Parathyroid adenoma (tissue), 2 donors: ENCODE measurements around the gene PRLR.
A peak's percentile ranks its signal among the peaks of the same experiment; 100 is the strongest.

Source experiments
- H2AFZ ChIP-seq: fragments of 300-600 bp; sonication (generic); one replicate; pipeline ENCODE4 v1.7.0; 2017; ENCODE audit warnings: antibody characterized with exemption, mild to moderate bottlenecking
- H3K27ac ChIP-seq: fragments of 300-600 bp; sonication (generic); one replicate; pipeline ENCODE4 v1.7.0; 2017
- H3K27me3 ChIP-seq: fragments of 300-600 bp; sonication (generic); one replicate; pipeline ENCODE4 v1.7.0; 2017; ENCODE audit warnings: low read length; ENCODE audit not compliant: control insufficient read depth, insufficient read depth
- H3K36me3 ChIP-seq: fragments of 300-600 bp; sonication (generic); one replicate; pipeline ENCODE4 v1.7.0; 2017; ENCODE audit warnings: low read length; ENCODE audit not compliant: control insufficient read depth, insufficient read depth
- H3K4me1 ChIP-seq: fragments of 300-600 bp; sonication (generic); one replicate; pipeline ENCODE4 v1.7.0; 2017; ENCODE audit warnings: control low read depth
- H3K4me2 ChIP-seq: fragments of 300-600 bp; sonication (generic); one replicate; pipeline ENCODE4 v1.7.0; 2017; ENCODE audit warnings: low read length
- H3K4me3 ChIP-seq: fragments of 300-600 bp; sonication (generic); one replicate; pipeline ENCODE4 v1.7.0; 2017; ENCODE audit warnings: low read depth, low read length
- H3K79me2 ChIP-seq: fragments of 300-600 bp; sonication (generic); one replicate; pipeline ENCODE4 v1.7.0; 2017; ENCODE audit warnings: control low read depth
- H3K9ac ChIP-seq: fragments of 300-600 bp; sonication (generic); one replicate; pipeline ENCODE4 v1.7.0; 2017; ENCODE audit warnings: mild to moderate bottlenecking
- H3K9me3 ChIP-seq: fragments of 300-600 bp; sonication (generic); one replicate; pipeline ENCODE4 v1.7.0; 2017; ENCODE audit warnings: low read length; ENCODE audit not compliant: control insufficient read depth
- CTCF ChIP-seq: fragments of 300-600 bp; sonication (generic); IDR thresholded peaks from one replicate; pipeline ENCODE4 v1.7.0; 2017; ENCODE audit warnings: antibody characterized with exemption, mild to moderate bottlenecking
- donor health status: primary hyperparathyroidism.

Gene PRLR

GRCh38 chr5:35202319-35203111 is 27.8 kb downstream of the PRLR start:
- Histone ChIP-seq H3K9me3 (no peaks in the 10 kb centered on the region), H3K9ac (no peak overlapping the region), H2AFZ (no peak overlapping the region), H3K36me3 (no peaks in the 10 kb centered on the region), H3K4me2 (peak overlapping the region; percentile 4), H3K4me1 (peaks cover 57% of the 10 kb centered on the region), H3K79me2 (peaks cover 43% of the 10 kb centered on the region), H3K4me3 (no peak overlapping the region), H3K27me3 (no peaks in the 10 kb centered on the region), H3K27ac (peak overlapping the region; percentile 37)
- peak; percentile 55 for TF ChIP-seq CTCF

- Histone ChIP-seq H3K27ac (peak overlapping the region; percentile 37), H3K9ac (no peak overlapping the region), H3K79me2 (peaks cover 48% of the 10 kb centered on the region), H3K4me2 (peak overlapping the region; percentile 9), H2AFZ (no peak overlapping the region), H3K27me3 (no peaks in the 10 kb centered on the region), H3K36me3 (no peaks in the 10 kb centered on the region), H3K4me3 (no peak overlapping the region), H3K4me1 (peaks cover 66% of the 10 kb centered on the region), H3K9me3 (no peaks in the 10 kb centered on the region)
- TF ChIP-seq CTCF: no peak
Measured at GRCh38 chr5:35201291-35201690, 29.0 kb downstream of the PRLR start.

GRCh38 chr5:35199886-35200285 is 30.4 kb downstream of the PRLR start:
- Histone ChIP-seq H3K36me3 (no peaks in the 10 kb centered on the region), H3K4me2 (peak overlapping the region; percentile 25), H3K27me3 (no peaks in the 10 kb centered on the region), H3K9ac (no peak overlapping the region), H3K79me2 (peaks cover 45% of the 10 kb centered on the region), H3K27ac (peak overlapping the region; percentile 88), H3K4me3 (no peak overlapping the region), H3K4me1 (peaks cover 67% of the 10 kb centered on the region), H3K9me3 (no peaks in the 10 kb centered on the region), H2AFZ (no peak overlapping the region)
- TF ChIP-seq CTCF: no peak

- Histone ChIP-seq H3K27me3 (no peaks in the 10 kb centered on the region), H3K27ac (peak overlapping the region; percentile 88)
- TF ChIP-seq CTCF: no peak
Measured at GRCh38 chr5:35198686-35199085, 31.6 kb downstream of the PRLR start.

GRCh38 chr5:35198075-35198474 is 32.2 kb downstream of the PRLR start:
- H3K4me1 ChIP-seq: peaks cover 83% of the 10 kb centered on the region
- no peak for TF ChIP-seq CTCF

More at GRCh38 chr5:35198686-35199085, 31.6 kb downstream of the PRLR start:
- Histone ChIP-seq H3K36me3 (no peaks in the 10 kb centered on the region), H3K9me3 (no peaks in the 10 kb centered on the region), H3K9ac (no peak overlapping the region), H2AFZ (no peak overlapping the region), H3K4me3 (peak overlapping the region; percentile 43), H3K4me1 (peaks cover 79% of the 10 kb centered on the region), H3K4me2 (peak overlapping the region; percentile 57), H3K79me2 (peaks cover 54% of the 10 kb centered on the region)

More at GRCh38 chr5:35198075-35198474, 32.2 kb downstream of the PRLR start:
- Histone ChIP-seq H3K36me3 (no peaks in the 10 kb centered on the region), H3K4me3 (peak overlapping the region; percentile 43), H3K9me3 (no peaks in the 10 kb centered on the region), H3K9ac (no peak overlapping the region), H3K27me3 (no peaks in the 10 kb centered on the region), H3K4me2 (peak overlapping the region; percentile 57), H3K27ac (peak overlapping the region; percentile 88), H2AFZ (no peak overlapping the region), H3K79me2 (peaks cover 54% of the 10 kb centered on the region)
